CD4-positive, alpha-beta T cell (primary cell): ENCODE measurements around the gene EVPL. TPM values are rescaled to one million over a fixed set of nuclear protein-coding genes. Genes with fewer than 3 reads are reported as not detected.

Source experiments
- ATAC-seq: fragments of 200-7000 bp; cut with Tn5 transposase; one replicate; pipeline ENCODE4 v1.10.0; 2022; ENCODE audit warnings: mild to moderate bottlenecking; ENCODE audit not compliant: poor library complexity
- CTCF ChIA-PET: fragments of 350-600 bp; sonication (Branson Sonifier 250); formaldehyde crosslinking; loops from one replicate; lab custom pipeline; 2021; ENCODE audit warnings: antibody characterized with exemption, inconsistent platforms; lab: Charles Lee
- POLR2A ChIA-PET: fragments of 350-600 bp; sonication (Branson Sonifier 250); formaldehyde crosslinking; loops from one replicate; lab custom pipeline; 2021; ENCODE audit warnings: antibody characterized with exemption, inconsistent platforms; lab: Charles Lee
- DNase-seq, 14 experiments: peaks; one replicate each; pipeline ENCODE4 v3.0.0-alpha.2; 2013 to 2020; ENCODE audit warnings: mixed read lengths in 2 of 14
- H3K27ac ChIP-seq, 2 donors: one replicate each; pipeline versions ENCODE4 v1.5.1 to v1.7.0; 2013; ENCODE audit warnings: low read length in 2 of 2, low read depth in 1 of 2, mild to moderate bottlenecking in 1 of 2
- H3K27me3 ChIP-seq, 2 experiments: 1 replicate in 1 of 2; 2 replicates in 1 of 2; pipeline versions ENCODE4 v1.6.1 to v1.7.0; 2013; ENCODE audit warnings: low read length in 2 of 2, control low read depth in 1 of 2, mild to moderate bottlenecking in 1 of 2, moderate library complexity in 1 of 2; ENCODE audit not compliant: insufficient read depth in 2 of 2, control insufficient read depth in 1 of 2
- H3K36me3 ChIP-seq: one replicate; pipeline ENCODE4 v1.6.1; 2013; ENCODE audit warnings: low read length, control low read depth; ENCODE audit not compliant: insufficient read depth
- H3K4me1 ChIP-seq: one replicate; pipeline ENCODE4 v1.6.1; 2013; ENCODE audit warnings: low read length, control low read depth; ENCODE audit not compliant: insufficient read depth
- H3K4me3 ChIP-seq: one replicate; pipeline ENCODE4 v1.5.1; 2013; ENCODE audit warnings: mild to moderate bottlenecking, low read length, moderate library complexity
- H3K9me3 ChIP-seq, 2 experiments: 1 replicate in 1 of 2; 2 replicates in 1 of 2; pipeline versions ENCODE4 v1.6.1 to v1.7.0; 2013; ENCODE audit warnings: low read length in 2 of 2, mild to moderate bottlenecking in 2 of 2, control low read depth in 1 of 2, moderate library complexity in 1 of 2; ENCODE audit not compliant: control insufficient read depth in 1 of 2, insufficient read depth in 1 of 2
- H3K27ac Mint-ChIP-seq: one replicate; pipeline ENCODE4 v1.8.0; 2020; ENCODE audit warnings: mixed read lengths
- H3K27me3 Mint-ChIP-seq: one replicate; pipeline ENCODE4 v1.8.0; 2021; ENCODE audit warnings: mixed read lengths
- H3K36me3 Mint-ChIP-seq: one replicate; pipeline ENCODE4 v1.8.0; 2021; ENCODE audit warnings: low read depth, mixed read lengths
- H3K4me1 Mint-ChIP-seq: one replicate; pipeline ENCODE4 v1.8.0; 2021; ENCODE audit warnings: low read depth, mixed read lengths
- H3K4me3 Mint-ChIP-seq: one replicate; pipeline ENCODE4 v1.8.0; 2020; ENCODE audit warnings: mild to moderate bottlenecking, mixed read lengths
- H3K9me3 Mint-ChIP-seq: one replicate; pipeline ENCODE4 v1.8.0; 2020; ENCODE audit warnings: mixed read lengths
- CTCF ChIP-seq: fragments of 200-600 bp; IDR thresholded peaks from one replicate; pipeline ENCODE4 v1.8.0; 2022; ENCODE audit warnings: antibody characterized with exemption, mild to moderate bottlenecking
- intact Hi-C, 2 experiments: fragments of 100-400 bp; cut with DNase I in 1 of 2; cut with micrococcal nuclease in 1 of 2; formaldehyde crosslinking; loops; one replicate each; pipeline versions ENCODE4 v1.15.1 to v1.9.0; 2023 to 2025; cut with DNase I, micrococcal nuclease
- total RNA-seq, 174 experiments: library from RNA in 2 of 174; stranded (reverse) in 2 of 174; gene quantifications; one replicate each; pipeline ENCODE4 v1.2.3 and lab custom pipeline; 2021 to 2026

Gene EVPL
- total RNA-seq, 2 experiments from 2014 or later = 0.14 to 0.38 TPM

GRCh38 chr17:75959839-75960511, 67.1 kb downstream of the EVPL start:
- Histone ChIP-seq H3K4me1 (no peaks in the 10 kb centered on the region), H3K4me3 (no peak overlapping the region), H3K36me3 (peaks cover 23% of the 10 kb centered on the region), H3K27me3 (no peaks in the 10 kb centered on the region), H3K27ac (no peak overlapping the region), H3K9me3 (no peaks in the 10 kb centered on the region)
- Mint-ChIP-seq H3K27ac (no peak overlapping the region), H3K9me3 (no peaks in the 10 kb centered on the region), H3K4me1 (peaks cover 18% of the 10 kb centered on the region), H3K36me3 (peaks cover 42% of the 10 kb centered on the region), H3K27me3 (no peaks in the 10 kb centered on the region), H3K4me3 (no peak overlapping the region)
- POLR2A ChIA-PET = interaction anchor here (1.2 kb wide), 1 partner anchor 180 kb away, joined by 3 read pairs; no protein-coding TSS in a partner anchor
- DNase-seq = no peak
- intact Hi-C loops = loop anchor here in 1 of 2 experiments (5.0 kb wide), 1 partner anchor 33 kb away; no protein-coding TSS in a partner anchor
- ATAC-seq = no peak
- TF ChIP-seq CTCF = no peak
- CTCF ChIA-PET = no interaction called here

GRCh38 chr17:75959051-75959838, 67.9 kb downstream of the EVPL start:
- intact Hi-C loops = no loop called here
- Mint-ChIP-seq H3K27me3 (no peaks in the 10 kb centered on the region), H3K4me1 (peaks cover 18% of the 10 kb centered on the region), H3K9me3 (no peaks in the 10 kb centered on the region), H3K36me3 (peaks cover 47% of the 10 kb centered on the region), H3K27ac (no peak overlapping the region), H3K4me3 (no peak overlapping the region)
- H3K27me3 ChIP-seq = no peaks in the 10 kb centered on the region
- H3K4me1 ChIP-seq = no peaks in the 10 kb centered on the region
- H3K27ac ChIP-seq = no peak overlapping the region
- no peak overlapping the region for H3K4me3 ChIP-seq
- CTCF ChIA-PET = no interaction called here
- no peaks in the 10 kb centered on the region for H3K9me3 ChIP-seq
- TF ChIP-seq CTCF = no peak
- H3K36me3 ChIP-seq = peaks cover 26% of the 10 kb centered on the region
- ATAC-seq (no peak), DNase-seq (no peak)
- POLR2A ChIA-PET = interaction anchor here (1.2 kb wide), 1 partner anchor 179 kb away, joined by 3 read pairs; no protein-coding TSS in a partner anchor

Other genes with a start within 250 kb of the EVPL start
- gene UNK, start 242.5 kb downstream of the EVPL start, total RNA-seq = 10 to 100 TPM; 33.7 to 36.1 TPM
- 100 to 1,000 TPM; 110 to 112 TPM for gene UNC13D, start 182.9 kb downstream of the EVPL start, total RNA-seq
- 100 to 1,000 TPM in 1 of 2 experiments, 10 to 100 TPM in 1; 98.5 to 114 TPM for gene WBP2, start 172.0 kb downstream of the EVPL start, total RNA-seq
- 1 to 10 TPM; 2.3 to 2.8 TPM for gene TRIM47, start 148.7 kb downstream of the EVPL start, total RNA-seq
- gene TRIM65, start 130.4 kb downstream of the EVPL start, total RNA-seq = 10 to 100 TPM in 1 of 2 experiments, 1 to 10 TPM in 1; 9.9 to 11.7 TPM
- gene MRPL38, start 122.4 kb downstream of the EVPL start, total RNA-seq = 100 to 1,000 TPM; 146 to 147 TPM
- 10 to 100 TPM; 21.2 to 23.9 TPM for gene FBF1, start 86.3 kb downstream of the EVPL start, total RNA-seq
- gene ACOX1, start 48.1 kb downstream of the EVPL start, total RNA-seq = 10 to 100 TPM; 14.5 to 17.9 TPM
- 10 to 100 TPM; 13.0 to 13.8 TPM for gene TEN1, start 48.1 kb downstream of the EVPL start, total RNA-seq
- gene CDK3, start 26.5 kb downstream of the EVPL start, total RNA-seq = 1 to 10 TPM; 3.9 to 4.9 TPM
- 100 to 1,000 TPM; 106 to 108 TPM for gene SRP68, start 45.2 kb upstream of the EVPL start, total RNA-seq
- gene GALR2, start 47.5 kb upstream of the EVPL start, total RNA-seq = 1 to 10 TPM in 1 of 2 experiments, under 1 TPM in 1; 0.59 to 1.0 TPM
- under 1 TPM; 0.69 to 0.98 TPM for gene ZACN, start 51.9 kb upstream of the EVPL start, total RNA-seq
- 10 to 100 TPM; 88.1 to 90.6 TPM for gene EXOC7, start 76.5 kb upstream of the EVPL start, total RNA-seq
- under 1 TPM; 0.63 to 0.89 TPM for gene FOXJ1, start 113.9 kb upstream of the EVPL start, total RNA-seq
- 10 to 100 TPM; 18.5 to 21.1 TPM for gene RNF157, start 213.2 kb upstream of the EVPL start, total RNA-seq
- gene UBALD2, start 238.0 kb upstream of the EVPL start, total RNA-seq = 100 to 1,000 TPM; 253 to 265 TPM